ENCODE measurements around the gene BRIP1. TPM values are rescaled to one million over a fixed set of nuclear protein-coding genes. Genes with fewer than 3 reads are reported as not detected.
A peak's percentile ranks its signal among the peaks of the same experiment; 100 is the strongest.

BRIP1 gene
- total and polyA plus RNA-seq, 10 of the 15 experiments (the other 5 are each of a cell fraction or from before 2014, with no cell fraction given), result 4.0 to 24.2 (median 12.8) TPM

DNA sequence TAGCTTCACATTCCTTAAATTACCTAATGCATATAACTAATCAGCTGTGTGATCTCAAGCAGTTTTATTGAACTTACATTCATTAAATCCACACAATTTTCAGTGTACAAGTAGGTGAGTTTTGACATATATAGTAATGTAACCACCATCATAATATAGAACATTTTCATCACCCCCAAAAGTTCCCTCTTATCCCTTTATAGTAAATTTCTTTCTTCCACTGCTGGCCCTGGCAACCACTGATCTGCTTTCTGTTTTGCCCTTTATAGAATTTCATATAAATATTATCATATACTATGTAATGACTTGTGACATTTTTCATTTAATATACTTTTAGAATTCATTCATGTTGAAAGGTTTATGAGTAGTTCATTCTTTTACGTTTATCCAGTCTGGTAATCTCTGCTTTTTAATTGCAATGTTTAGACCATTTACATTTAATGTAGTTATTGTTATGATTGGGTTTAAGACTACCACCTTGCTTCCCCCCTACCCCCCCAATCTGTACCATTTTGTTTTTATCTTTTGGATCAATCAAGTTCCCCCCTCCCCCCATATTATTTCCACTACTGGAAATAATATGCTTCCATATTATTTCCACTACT, 147.0 kb downstream of the BRIP1 start:
- in situ Hi-C loops (cut with MboI), result no loop called here

DNA sequence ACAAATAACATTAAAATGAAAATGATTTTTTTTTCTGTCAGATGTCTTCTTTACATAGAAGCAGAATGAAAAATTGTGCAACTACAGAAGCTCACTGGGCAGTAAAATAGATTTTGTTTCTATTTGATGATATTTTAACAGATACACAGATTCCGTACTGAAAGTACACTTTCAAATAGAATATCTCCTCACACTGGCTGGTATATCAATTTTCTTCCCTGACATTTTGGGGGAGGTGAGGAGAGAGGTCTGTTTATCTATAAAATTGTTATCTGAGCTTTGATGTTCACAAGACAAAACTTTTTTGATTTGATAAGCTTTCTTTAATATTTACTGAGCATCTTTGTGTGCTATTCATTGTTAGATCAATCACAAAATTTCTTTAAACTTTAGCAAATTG, 148.0 kb downstream of the BRIP1 start:
- H3K4me2 ChIP-seq (ENCODE audit: control insufficient read depth, insufficient read depth), result no peak overlapping the region
- H3K79me2 ChIP-seq (ENCODE audit: control insufficient read depth, insufficient read depth, low read length), result no peaks in the 10 kb centered on the region
- ATAC-seq, result no peak
- H3K36me3 ChIP-seq (ENCODE audit: control insufficient read depth in 2 of 2, insufficient read depth in 2 of 2, low read length in 1 of 2), result no peaks in the 10 kb centered on the region
- H3K9me3 ChIP-seq (replicated peaks; ENCODE audit: control insufficient read depth, insufficient read depth, low read length), result no peaks in the 10 kb centered on the region; the same call in 1 of the 3 replicates
- CTCF ChIA-PET, result interaction anchor here (1.0 to 1.4 kb wide), 2 partner anchors 10 to 15 kb away, joined by 3 to 4 read pairs; no protein-coding TSS in a partner anchor
- POLR2A ChIA-PET, result interaction anchor here (0.6 to 0.7 kb wide), 2 partner anchors 12 to 67 kb away, joined by 3 to 6 read pairs; no protein-coding TSS in a partner anchor
- FAIRE-seq, result no peak
- no TSS peak for BruUV-seq (replicated peaks)
- no peaks in the 10 kb centered on the region for H3K4me1 ChIP-seq (ENCODE audit: control insufficient read depth, insufficient read depth, low read length)
- H3K27ac ChIP-seq (ENCODE audit: control insufficient read depth, insufficient read depth), result no peak overlapping the region
- in situ Hi-C loops (cut with MboI) (no loop called here), intact Hi-C loops (cut with micrococcal nuclease; ENCODE audit: unreplicated experiment) (no loop called here)
- no peaks in the 10 kb centered on the region for H3K27me3 ChIP-seq (replicated peaks in 1 of 2; ENCODE audit: control insufficient read depth in 2 of 2, insufficient read depth in 2 of 2, low read length in 1 of 2)
- SMC1A ChIA-PET (ENCODE audit: uncharacterized antibody, unreplicated experiment), result interaction anchor here (0.5 to 1.3 kb wide), 4 partner anchors 16 to 115 kb away, joined by 3 to 4 read pairs (median 3); no protein-coding TSS in a partner anchor
- RAD21 ChIA-PET (ENCODE audit: unreplicated experiment), result no interaction called here
- no peak overlapping the region for H2AFZ ChIP-seq (ENCODE audit: control insufficient read depth, low read depth, low read length)
- WGBS (ENCODE audit: insufficient coverage, insufficient replicate concordance, low lambda C conversion rate, missing lambda C conversion rate), result 96% methylated on average over 1 of the region's 1 CpG
- H4K20me1 ChIP-seq (ENCODE audit: control insufficient read depth, insufficient read depth), result no peaks in the 10 kb centered on the region
- H3K9ac ChIP-seq (ENCODE audit: control insufficient read depth, insufficient read depth, low read length), result no peak overlapping the region
- DNase-seq (ENCODE audit: low read depth, low spot score), result no peak
- no peak overlapping the region for H3K4me3 ChIP-seq
- TF ChIP-seq ZNF274 (IDR thresholded peaks at IDR 0.05; ENCODE audit: insufficient read depth, insufficient read length) (no peak), ETV6 (conservative IDR thresholded peaks at IDR 0.05 in 1 of 2, IDR thresholded peaks at IDR 0.05 in 1 of 2; ENCODE audit: borderline replicate concordance in 1 of 2, low read depth in 1 of 2) (peak in 1 of 2 experiments; percentile 89; a peak in 2 of 4 replicates), NFXL1 (IDR thresholded peaks at IDR 0.05; ENCODE audit: borderline replicate concordance) (peak; percentile 90), TCF7 (IDR thresholded peaks at IDR 0.05; ENCODE audit: borderline replicate concordance) (no peak), NRF1 (conservative IDR thresholded peaks at IDR 0.05; ENCODE audit: low read depth, low read length) (no peak), CEBPB (IDR thresholded peaks at IDR 0.05; ENCODE audit: borderline replicate concordance in 1 of 2, low read depth in 2 of 2, low read length in 2 of 2) (no peak), EP300 (IDR thresholded peaks at IDR 0.05; ENCODE audit: borderline replicate concordance in 1 of 2, control insufficient read depth in 1 of 2, low read depth in 2 of 2, low read length in 2 of 2) (no peak), CBX5 (IDR thresholded peaks at IDR 0.05; ENCODE audit: low read depth) (no peak)
- TF ChIP-seq, protein P1, sequence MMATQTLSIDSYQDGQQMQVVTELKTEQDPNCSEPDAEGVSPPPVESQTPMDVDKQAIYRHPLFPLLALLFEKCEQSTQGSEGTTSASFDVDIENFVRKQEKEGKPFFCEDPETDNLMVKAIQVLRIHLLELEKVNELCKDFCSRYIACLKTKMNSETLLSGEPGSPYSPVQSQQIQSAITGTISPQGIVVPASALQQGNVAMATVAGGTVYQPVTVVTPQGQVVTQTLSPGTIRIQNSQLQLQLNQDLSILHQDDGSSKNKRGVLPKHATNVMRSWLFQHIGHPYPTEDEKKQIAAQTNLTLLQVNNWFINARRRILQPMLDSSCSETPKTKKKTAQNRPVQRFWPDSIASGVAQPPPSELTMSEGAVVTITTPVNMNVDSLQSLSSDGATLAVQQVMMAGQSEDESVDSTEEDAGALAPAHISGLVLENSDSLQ (IDR thresholded peaks at IDR 0.05), result no peak
- TF ChIP-seq, protein P2, sequence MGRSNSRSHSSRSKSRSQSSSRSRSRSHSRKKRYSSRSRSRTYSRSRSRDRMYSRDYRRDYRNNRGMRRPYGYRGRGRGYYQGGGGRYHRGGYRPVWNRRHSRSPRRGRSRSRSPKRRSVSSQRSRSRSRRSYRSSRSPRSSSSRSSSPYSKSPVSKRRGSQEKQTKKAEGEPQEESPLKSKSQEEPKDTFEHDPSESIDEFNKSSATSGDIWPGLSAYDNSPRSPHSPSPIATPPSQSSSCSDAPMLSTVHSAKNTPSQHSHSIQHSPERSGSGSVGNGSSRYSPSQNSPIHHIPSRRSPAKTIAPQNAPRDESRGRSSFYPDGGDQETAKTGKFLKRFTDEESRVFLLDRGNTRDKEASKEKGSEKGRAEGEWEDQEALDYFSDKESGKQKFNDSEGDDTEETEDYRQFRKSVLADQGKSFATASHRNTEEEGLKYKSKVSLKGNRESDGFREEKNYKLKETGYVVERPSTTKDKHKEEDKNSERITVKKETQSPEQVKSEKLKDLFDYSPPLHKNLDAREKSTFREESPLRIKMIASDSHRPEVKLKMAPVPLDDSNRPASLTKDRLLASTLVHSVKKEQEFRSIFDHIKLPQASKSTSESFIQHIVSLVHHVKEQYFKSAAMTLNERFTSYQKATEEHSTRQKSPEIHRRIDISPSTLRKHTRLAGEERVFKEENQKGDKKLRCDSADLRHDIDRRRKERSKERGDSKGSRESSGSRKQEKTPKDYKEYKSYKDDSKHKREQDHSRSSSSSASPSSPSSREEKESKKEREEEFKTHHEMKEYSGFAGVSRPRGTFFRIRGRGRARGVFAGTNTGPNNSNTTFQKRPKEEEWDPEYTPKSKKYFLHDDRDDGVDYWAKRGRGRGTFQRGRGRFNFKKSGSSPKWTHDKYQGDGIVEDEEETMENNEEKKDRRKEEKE (IDR thresholded peaks at IDR 0.05), result no peak

More for the DNA sequence above, 147.0 kb downstream of the BRIP1 start:
- ChIA-PET CTCF (interaction anchor here (1.0 to 1.4 kb wide), 2 partner anchors 11 to 120 kb away, joined by 3 to 4 read pairs; no protein-coding TSS in a partner anchor), SMC1A (ENCODE audit: uncharacterized antibody, unreplicated experiment) (no interaction called here), RAD21 (ENCODE audit: unreplicated experiment) (no interaction called here), POLR2A (no interaction called here)
- Histone ChIP-seq H3K9me3 (replicated peaks; ENCODE audit: control insufficient read depth, insufficient read depth, low read length) (no peaks in the 10 kb centered on the region; the same call in 1 of the 3 replicates), H3K4me2 (ENCODE audit: control insufficient read depth, insufficient read depth) (no peak overlapping the region), H3K27ac (ENCODE audit: control insufficient read depth, insufficient read depth) (no peak overlapping the region), H3K4me3 (no peak overlapping the region), H4K20me1 (ENCODE audit: control insufficient read depth, insufficient read depth) (no peaks in the 10 kb centered on the region), H3K4me1 (ENCODE audit: control insufficient read depth, insufficient read depth, low read length) (no peaks in the 10 kb centered on the region), H3K36me3 (ENCODE audit: control insufficient read depth in 2 of 2, insufficient read depth in 2 of 2, low read length in 1 of 2) (no peaks in the 10 kb centered on the region), H3K27me3 (replicated peaks in 1 of 2; ENCODE audit: control insufficient read depth in 2 of 2, insufficient read depth in 2 of 2, low read length in 1 of 2) (no peaks in the 10 kb centered on the region), H3K79me2 (ENCODE audit: control insufficient read depth, insufficient read depth, low read length) (no peaks in the 10 kb centered on the region), H3K9ac (ENCODE audit: control insufficient read depth, insufficient read depth, low read length) (no peak overlapping the region), H2AFZ (ENCODE audit: control insufficient read depth, low read depth, low read length) (no peak overlapping the region)
- TF ChIP-seq ETV6 (conservative IDR thresholded peaks at IDR 0.05 in 1 of 2, IDR thresholded peaks at IDR 0.05 in 1 of 2; ENCODE audit: borderline replicate concordance in 1 of 2, low read depth in 1 of 2) (peak in 1 of 2 experiments; percentile 97; a peak in 2 of 4 replicates), NFXL1 (IDR thresholded peaks at IDR 0.05; ENCODE audit: borderline replicate concordance) (peak; percentile 69; the same call in 1 of the 2 replicates), CREM (IDR thresholded peaks at IDR 0.05; ENCODE audit: low read depth) (no peak)
- 86% methylated on average over 1 of the region's 1 CpG for WGBS (ENCODE audit: insufficient coverage, insufficient replicate concordance, low lambda C conversion rate, missing lambda C conversion rate)
- no TSS peak for BruUV-seq (replicated peaks)
- DNase-seq (ENCODE audit: low read depth, low spot score) (no peak), ATAC-seq (no peak), FAIRE-seq (no peak)
- intact Hi-C loops (cut with micrococcal nuclease; ENCODE audit: unreplicated experiment), result no loop called here
